A673 (cell line): ENCODE measurements around the gene POMGNT2. TPM values are rescaled to one million over a fixed set of nuclear protein-coding genes. Genes with fewer than 3 reads are reported as not detected.
"Not testable (repeated sequence)": the region's sequence is repeated elsewhere in the genome, so short reads cannot be mapped to it uniquely, and the experiment has no call there.

Experiments used
- BruUV-seq: library from RNA; stranded (reverse); fragments of 400-500 nt; replicated peaks from 2 replicates; lab custom pipeline; 2021; lab: Mats Ljungman, UMichigan
- CTCF ChIA-PET: fragments of 300-600 bp; sonication (Branson Sonifier 250); formaldehyde crosslinking; loops from one replicate; lab custom pipeline; 2022; ENCODE audit warnings: antibody characterized with exemption; lab: Charles Lee
- POLR2A ChIA-PET: fragments of 300-600 bp; sonication (Branson Sonifier 250); formaldehyde crosslinking; loops from one replicate; lab custom pipeline; 2022; ENCODE audit warnings: antibody characterized with exemption; ENCODE audit not compliant: low non-redundant PET; lab: Charles Lee
- DNase-seq: peaks from one replicate; pipeline ENCODE4 v3.0.0-alpha.2; 2015; ENCODE audit warnings: low spot score
- H3K27ac ChIP-seq: fragments of 200-600 bp; sonication (generic); 2 replicates; pipeline ENCODE4 v1.5.1; 2016; ENCODE audit warnings: mixed run types, low read depth, mild to moderate bottlenecking, mixed read lengths, antibody characterized with exemption, low read length; ENCODE audit not compliant: poor library complexity, severe bottlenecking
- H3K27me3 ChIP-seq: fragments of 200-600 bp; sonication (generic); replicated peaks from 2 replicates; pipeline ENCODE4 v1.6.1; 2017; ENCODE audit warnings: mixed run types, low read depth, mild to moderate bottlenecking, mixed read lengths, antibody characterized with exemption, low read length; ENCODE audit not compliant: insufficient read depth, poor library complexity
- H3K36me3 ChIP-seq: fragments of 200-600 bp; sonication (generic); 2 replicates; pipeline ENCODE4 v1.6.1; 2016; ENCODE audit warnings: mixed run types, mild to moderate bottlenecking, mixed read lengths, antibody characterized with exemption, low read length; ENCODE audit not compliant: insufficient read depth, poor library complexity, severe bottlenecking
- H3K4me1 ChIP-seq: fragments of 200-600 bp; sonication (generic); 2 replicates; pipeline ENCODE4 v1.6.1; 2017; ENCODE audit warnings: mixed run types, mild to moderate bottlenecking, mixed read lengths, antibody characterized with exemption, low read length; ENCODE audit not compliant: insufficient read depth, poor library complexity, severe bottlenecking
- H3K4me3 ChIP-seq: fragments of 200-600 bp; sonication (generic); 2 replicates; pipeline ENCODE4 v1.5.1; 2016; ENCODE audit warnings: low read depth, mixed run types, mild to moderate bottlenecking, mixed read lengths, low read length; ENCODE audit not compliant: poor library complexity, severe bottlenecking
- H3K9me3 ChIP-seq: fragments of 200-600 bp; sonication (generic); 2 replicates; pipeline ENCODE4 v1.6.1; 2016; ENCODE audit warnings: mixed run types, low read depth, mild to moderate bottlenecking, mixed read lengths, antibody characterized with exemption, low read length; ENCODE audit not compliant: poor library complexity, severe bottlenecking
- EZH2 ChIP-seq: fragments of 200-600 bp; sonication (generic); IDR thresholded peaks from 2 replicates; pipeline ENCODE4 v1.6.1; 2017; ENCODE audit warnings: borderline replicate concordance, low read depth, mild to moderate bottlenecking, mixed read lengths, antibody characterized with exemption, low read length; ENCODE audit not compliant: poor library complexity, severe bottlenecking
- intact Hi-C: fragments of 100-400 bp; cut with micrococcal nuclease; formaldehyde crosslinking; loops from one replicate; pipeline ENCODE4 v1.10.0; 2022; ENCODE audit not compliant: unreplicated experiment
- total RNA-seq: library from RNA; stranded (reverse); gene quantifications from 2 replicates; pipeline ENCODE4 v1.2.3, GENCODE V29; 2021
- TF ChIP-seq, protein P1 (sequence below): fragments of 300-800, 200-600 bp; sonication (generic); conservative IDR thresholded peaks from 2 replicates; pipeline ENCODE4 v1.5.1; 2017; ENCODE audit warnings: low read depth, mild to moderate bottlenecking, antibody characterized with exemption, low read length, moderate library complexity, mixed read lengths

The POMGNT2 gene
- total RNA-seq, 1 experiment from 2014 or later: 6.5 TPM

DNA sequence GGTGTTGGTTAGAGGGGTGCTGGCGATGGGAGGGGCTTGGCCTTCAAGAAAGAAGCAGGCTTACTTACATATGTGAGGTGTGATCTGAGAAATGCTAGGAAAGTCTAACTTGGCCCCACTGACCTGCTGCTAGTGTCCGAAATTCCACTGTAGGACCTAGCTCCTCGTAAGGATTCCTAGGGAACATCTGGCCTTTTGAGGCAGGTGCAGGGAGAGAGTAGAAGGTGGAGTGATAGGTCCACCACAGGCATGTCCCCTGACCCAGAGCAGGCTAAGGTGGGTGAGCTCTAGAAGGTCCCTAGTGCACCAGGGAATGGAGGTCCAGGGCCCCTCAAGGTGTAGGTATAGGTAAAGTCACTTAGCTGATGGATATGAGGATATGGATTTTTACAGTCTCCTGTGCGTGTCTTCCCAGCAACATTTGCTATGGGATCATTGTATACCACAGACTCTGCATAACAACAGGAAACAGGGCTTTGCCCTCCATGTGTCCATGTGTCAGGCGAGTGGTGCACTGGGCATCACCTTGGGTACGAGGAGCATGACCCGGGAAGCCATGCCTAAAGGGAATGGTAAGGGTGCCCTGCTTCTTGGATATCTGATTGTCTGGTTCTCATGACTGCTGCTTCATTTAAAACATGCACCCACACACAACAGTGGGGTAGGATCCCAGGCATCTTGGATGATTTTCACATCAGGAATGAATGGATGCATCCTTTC lies 32.6 kb downstream of the POMGNT2 start:
- H3K27me3 ChIP-seq: no peaks in the 10 kb centered on the region
- H3K4me3 ChIP-seq: no peak overlapping the region
- H3K4me1 ChIP-seq: no peaks in the 10 kb centered on the region
- H3K36me3 ChIP-seq: no peaks in the 10 kb centered on the region
- no TSS peak for BruUV-seq
- no peaks in the 10 kb centered on the region for H3K9me3 ChIP-seq
- DNase-seq: no peak
- intact Hi-C loops: no loop called here
- no peak for TF ChIP-seq EZH2
- TF ChIP-seq, protein P1, sequence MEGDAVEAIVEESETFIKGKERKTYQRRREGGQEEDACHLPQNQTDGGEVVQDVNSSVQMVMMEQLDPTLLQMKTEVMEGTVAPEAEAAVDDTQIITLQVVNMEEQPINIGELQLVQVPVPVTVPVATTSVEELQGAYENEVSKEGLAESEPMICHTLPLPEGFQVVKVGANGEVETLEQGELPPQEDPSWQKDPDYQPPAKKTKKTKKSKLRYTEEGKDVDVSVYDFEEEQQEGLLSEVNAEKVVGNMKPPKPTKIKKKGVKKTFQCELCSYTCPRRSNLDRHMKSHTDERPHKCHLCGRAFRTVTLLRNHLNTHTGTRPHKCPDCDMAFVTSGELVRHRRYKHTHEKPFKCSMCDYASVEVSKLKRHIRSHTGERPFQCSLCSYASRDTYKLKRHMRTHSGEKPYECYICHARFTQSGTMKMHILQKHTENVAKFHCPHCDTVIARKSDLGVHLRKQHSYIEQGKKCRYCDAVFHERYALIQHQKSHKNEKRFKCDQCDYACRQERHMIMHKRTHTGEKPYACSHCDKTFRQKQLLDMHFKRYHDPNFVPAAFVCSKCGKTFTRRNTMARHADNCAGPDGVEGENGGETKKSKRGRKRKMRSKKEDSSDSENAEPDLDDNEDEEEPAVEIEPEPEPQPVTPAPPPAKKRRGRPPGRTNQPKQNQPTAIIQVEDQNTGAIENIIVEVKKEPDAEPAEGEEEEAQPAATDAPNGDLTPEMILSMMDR: no peak
- ChIA-PET CTCF (no interaction called here), POLR2A (no interaction called here)
- H3K27ac ChIP-seq: no peak overlapping the region

DNA sequence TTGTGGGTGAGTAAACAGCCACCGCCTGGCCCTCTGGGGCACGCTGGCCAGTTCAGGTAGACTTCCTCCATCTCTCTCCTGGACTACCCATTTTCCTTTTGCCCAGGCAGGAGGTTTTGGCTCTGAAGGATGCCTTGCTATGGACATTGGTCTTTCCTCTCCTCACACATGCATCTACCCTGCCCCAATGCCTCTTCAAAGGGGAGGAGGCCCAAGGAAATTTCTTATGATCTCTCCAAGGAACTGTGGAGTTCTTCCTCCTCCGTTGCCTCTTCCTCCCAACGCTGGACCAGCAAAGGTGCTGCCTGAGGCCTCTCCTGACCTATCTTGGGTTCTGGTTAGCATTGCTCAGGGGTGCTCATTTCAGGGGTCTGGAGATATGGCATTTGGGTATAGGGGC lies 33.5 kb downstream of the POMGNT2 start:
- no TSS peak for BruUV-seq
- Histone ChIP-seq H3K27me3 (no peaks in the 10 kb centered on the region), H3K36me3 (no peaks in the 10 kb centered on the region), H3K27ac (no peak overlapping the region), H3K4me1 (no peaks in the 10 kb centered on the region), H3K4me3 (no peak overlapping the region), H3K9me3 (no peaks in the 10 kb centered on the region)
- CTCF ChIA-PET: no interaction called here
- POLR2A ChIA-PET: no interaction called here
- DNase-seq: no peak
- TF ChIP-seq, protein P1: no peak
- TF ChIP-seq EZH2: no peak
- intact Hi-C loops: no loop called here

DNA sequence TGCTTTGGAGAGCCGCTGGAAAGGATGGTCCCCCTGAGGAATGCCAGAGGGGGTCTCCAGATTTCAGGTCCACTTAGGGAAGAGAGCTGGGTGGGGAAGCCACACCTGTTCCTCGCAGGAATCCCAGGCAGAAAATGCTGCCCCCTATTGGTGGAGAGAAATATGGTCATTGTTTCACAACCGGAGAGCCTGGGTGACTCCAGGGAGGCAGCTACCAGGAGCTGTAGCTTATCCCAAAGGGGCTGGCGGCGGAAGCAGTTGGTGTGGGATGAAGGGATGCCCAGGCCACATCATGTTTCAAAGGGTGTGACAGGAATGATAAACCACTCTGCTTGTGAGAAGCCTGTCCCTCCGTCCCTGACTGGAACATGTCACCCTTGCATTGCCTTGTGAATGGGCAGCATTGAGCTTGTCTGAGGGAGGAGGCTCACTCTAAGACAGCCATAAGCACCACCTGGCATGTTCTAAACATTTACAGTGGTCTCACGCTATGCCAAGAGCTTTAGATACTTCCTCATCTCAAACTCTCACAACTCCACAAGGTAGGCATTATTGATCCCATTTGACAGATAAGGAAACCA lies 34.5 kb downstream of the POMGNT2 start:
- ChIA-PET CTCF (no interaction called here), POLR2A (no interaction called here)
- Histone ChIP-seq H3K4me1 (no peaks in the 10 kb centered on the region), H3K27ac (no peak overlapping the region), H3K9me3 (no peaks in the 10 kb centered on the region), H3K4me3 (no peak overlapping the region), H3K27me3 (no peaks in the 10 kb centered on the region), H3K36me3 (no peaks in the 10 kb centered on the region)
- no TSS peak for BruUV-seq
- intact Hi-C loops: no loop called here
- DNase-seq: peak; percentile 2
- TF ChIP-seq EZH2: no peak
- TF ChIP-seq, protein P1: peak; percentile 44

DNA sequence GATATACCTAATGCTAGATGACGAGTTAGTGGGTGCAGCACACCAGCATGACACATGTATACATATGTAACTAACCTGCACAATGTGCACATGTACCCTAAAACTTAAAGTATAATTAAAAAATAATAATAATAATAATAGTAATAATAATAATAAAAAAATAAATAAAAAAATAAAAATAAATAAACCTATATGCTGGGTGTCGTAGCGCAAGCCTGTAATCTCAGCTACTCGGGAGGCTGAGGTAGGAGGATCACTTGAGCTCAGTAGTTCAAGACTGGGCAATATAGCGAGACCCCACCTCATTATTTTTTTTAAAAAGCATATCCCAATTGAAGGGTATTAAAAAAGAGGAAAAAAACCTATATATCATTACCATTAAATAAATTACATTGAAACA lies 35.2 kb downstream of the POMGNT2 start:
- CTCF ChIA-PET, H3K4me3 ChIP-seq, H3K27me3 ChIP-seq, BruUV-seq, POLR2A ChIA-PET, H3K36me3 ChIP-seq, DNase-seq, H3K4me1 ChIP-seq, H3K9me3 ChIP-seq, H3K27ac ChIP-seq, intact Hi-C loops: not testable (repeated sequence)
